CD4-positive, alpha-beta T cell treated with Interleukin-17A for 1 hour (primary cell): ENCODE results near the gene OR6X1.

Experiments
- DNase-seq: peaks from one replicate; pipeline ENCODE4 v3.0.0-alpha.2; 2020

OR6X1 gene

GRCh38 chr11:123754101-123754568, at the start of gene OR6X1:
TSS of gene OR6X1 (minus strand) at chr11:123754518. CDS start at chr11:123754518, 0 bp downstream.
- no peak for DNase-seq

GRCh38 chr11:123801765-123802164, 47.4 kb upstream of the OR6X1 start:
- DNase-seq, result no peak

DNA sequence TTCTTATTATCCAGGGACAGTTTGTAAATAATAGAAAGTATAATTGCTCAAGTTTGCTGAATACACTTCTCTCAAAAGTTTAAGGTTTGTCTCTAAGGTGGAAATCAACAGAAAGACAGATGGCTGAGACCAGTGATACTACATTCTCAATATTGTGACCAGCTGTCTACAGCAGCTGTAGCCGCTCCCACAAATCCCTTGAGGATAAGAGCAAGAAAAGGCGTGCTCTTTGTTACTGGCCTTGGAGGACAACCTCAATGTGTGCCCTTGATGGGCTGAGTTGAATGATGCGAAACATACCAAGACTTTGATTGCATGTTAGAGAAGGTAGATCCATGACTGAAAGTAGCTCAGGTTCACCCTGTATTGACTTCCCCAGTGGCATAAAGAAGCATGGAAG, 45.7 kb upstream of the OR6X1 start:
- no peak for DNase-seq

GRCh38 chr11:123799438-123799837, 45.1 kb upstream of the OR6X1 start:
- no peak for DNase-seq

- DNase-seq, result no peak
These were observed 44.4 kb upstream of the OR6X1 start for GRCh38 chr11:123798513-123799252.

DNA sequence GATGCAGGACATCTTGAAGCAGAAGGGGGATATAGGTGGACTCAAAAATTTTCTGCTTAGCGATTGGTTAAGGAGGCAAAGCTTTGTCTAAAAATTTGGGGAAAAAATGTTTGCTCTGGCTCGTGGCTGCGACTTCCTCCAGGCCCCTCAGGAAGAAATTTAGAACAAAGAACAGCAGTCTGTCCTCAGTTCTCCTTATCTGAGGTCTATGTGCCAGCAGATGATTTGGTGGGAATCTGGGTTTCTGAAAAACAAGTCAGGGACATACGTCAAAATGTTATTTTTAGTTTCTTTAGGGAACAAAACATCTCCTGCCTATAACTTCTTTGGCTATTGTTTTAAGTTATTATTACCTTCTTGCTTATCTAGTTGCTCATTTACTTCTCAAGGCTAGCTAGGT, 43.8 kb upstream of the OR6X1 start:
- DNase-seq, result no peak

GRCh38 chr11:123797541-123797940, 43.2 kb upstream of the OR6X1 start:
- DNase-seq, result no peak

GRCh38 chr11:123797114-123797513, 42.8 kb upstream of the OR6X1 start:
- DNase-seq, result no peak

GRCh38 chr11:123796226-123796625, 41.9 kb upstream of the OR6X1 start:
- no peak for DNase-seq

DNA sequence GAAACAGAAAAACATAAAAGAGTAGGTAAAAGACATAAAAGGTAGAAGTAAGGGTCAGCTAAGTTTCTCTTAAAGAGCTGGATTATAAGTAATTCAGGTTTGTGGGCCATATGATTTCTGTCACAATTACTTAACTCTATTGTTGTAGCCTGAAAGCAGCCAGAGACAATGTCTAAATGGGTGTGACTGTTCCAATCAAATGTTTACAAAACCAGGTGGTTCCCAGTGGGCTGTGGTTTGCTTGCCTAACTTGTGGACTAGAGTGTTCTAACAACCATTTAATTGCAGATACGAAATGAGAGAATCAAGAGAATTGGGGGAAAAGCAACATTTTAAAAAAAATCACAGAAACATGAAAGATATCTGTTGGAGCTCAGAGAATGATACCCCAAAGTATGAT, 29.2 kb upstream of the OR6X1 start:
- no peak for DNase-seq

DNA sequence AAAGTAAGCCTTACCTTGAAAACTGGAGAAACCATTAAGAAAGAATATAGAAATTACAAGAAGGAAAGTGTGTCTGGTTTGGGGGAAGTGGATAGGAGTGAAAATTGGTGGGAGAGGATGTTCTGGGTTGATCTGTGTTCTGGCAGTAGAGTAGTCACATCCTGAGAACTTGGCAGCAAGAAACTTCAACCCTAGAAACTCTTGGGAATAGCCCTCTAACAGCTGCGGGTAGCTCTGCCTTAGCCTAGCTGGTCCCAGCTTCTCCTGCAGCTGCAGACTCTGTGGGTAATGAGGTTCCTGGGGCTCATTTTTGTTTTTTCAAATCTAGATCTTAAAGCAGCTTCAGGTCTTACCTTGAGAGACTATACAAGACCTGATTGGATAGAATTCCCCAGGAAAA, 24.2 kb upstream of the OR6X1 start:
- DNase-seq, result no peak

- DNase-seq, result no peak
These were observed 21.6 kb upstream of the OR6X1 start for GRCh38 chr11:123775715-123776549.

- DNase-seq, result no peak
These were observed 21.0 kb upstream of the OR6X1 start for GRCh38 chr11:123775289-123775688.

DNA sequence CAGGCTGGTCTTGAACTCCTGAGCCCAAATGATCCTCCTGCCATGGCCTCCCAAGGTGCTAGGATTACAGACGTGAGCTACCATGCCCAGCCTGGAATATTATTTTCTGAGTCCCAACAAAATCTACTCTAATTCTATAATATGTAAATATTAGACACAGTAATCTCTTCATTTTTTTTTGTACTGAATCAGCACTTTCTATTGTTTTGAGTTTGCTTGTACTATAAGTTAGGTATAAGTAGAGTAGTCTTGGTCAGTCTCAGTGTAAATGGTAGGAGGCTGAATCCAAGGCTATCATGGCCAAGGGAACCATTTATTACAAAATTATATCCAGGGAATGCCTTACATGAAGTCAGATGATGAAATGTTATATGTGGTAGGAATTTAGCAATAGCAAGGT, 19.6 kb upstream of the OR6X1 start:
- no peak for DNase-seq

- no peak for DNase-seq
These were observed 18.7 kb upstream of the OR6X1 start for GRCh38 chr11:123773026-123773425.

- DNase-seq, result no peak
These were observed 17.3 kb upstream of the OR6X1 start for GRCh38 chr11:123771664-123772063.

- DNase-seq, result no peak
These were observed 16.4 kb upstream of the OR6X1 start for GRCh38 chr11:123770712-123771111.

GRCh38 chr11:123765601-123766000, 11.3 kb upstream of the OR6X1 start:
- no peak for DNase-seq

GRCh38 chr11:123762422-123762821, 8.1 kb upstream of the OR6X1 start:
- no peak for DNase-seq

DNA sequence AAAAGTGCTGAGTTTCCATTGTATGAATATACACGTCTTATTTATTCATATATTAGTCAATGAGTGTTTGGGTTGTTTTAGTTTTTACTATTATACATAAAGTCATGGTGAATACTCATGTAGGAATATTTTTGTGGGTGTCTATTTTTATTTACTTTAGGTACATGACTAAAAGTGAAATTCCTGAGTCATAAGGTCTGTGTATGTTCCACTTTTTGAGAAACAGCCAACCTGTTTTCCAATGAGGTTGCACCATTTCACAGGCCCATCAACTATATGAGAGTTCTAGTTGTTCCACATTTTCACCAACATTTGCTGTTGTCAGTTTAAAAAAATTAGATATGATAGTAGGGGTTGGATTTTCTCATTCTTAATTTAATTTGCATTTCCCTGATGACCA, 6.6 kb upstream of the OR6X1 start:
- no peak for DNase-seq

DNA sequence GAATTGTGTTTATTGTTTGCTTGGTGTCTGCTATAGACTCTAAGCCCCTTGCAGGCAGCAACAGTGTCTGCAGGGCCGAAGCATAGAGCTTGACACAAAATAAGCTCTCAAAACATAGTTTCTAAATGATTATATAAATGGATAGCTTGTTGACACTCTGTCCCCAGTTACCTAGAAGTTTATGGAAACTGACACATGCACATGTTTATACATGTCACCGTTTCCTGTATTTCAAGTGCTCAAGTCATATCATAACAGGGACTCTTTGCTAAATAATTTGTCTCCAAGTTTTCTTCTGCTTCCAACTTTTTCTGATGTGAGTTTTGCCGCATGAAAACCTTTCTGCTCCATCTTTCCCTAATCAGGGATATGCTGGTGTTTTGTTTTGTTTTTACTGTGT, 3.7 kb upstream of the OR6X1 start:
- DNase-seq, result no peak

GRCh38 chr11:123755813-123756212, 1.5 kb upstream of the OR6X1 start:
- DNase-seq, result no peak

- no peak for DNase-seq
These were observed 1.0 kb upstream of the OR6X1 start for GRCh38 chr11:123755344-123755743.

DNA sequence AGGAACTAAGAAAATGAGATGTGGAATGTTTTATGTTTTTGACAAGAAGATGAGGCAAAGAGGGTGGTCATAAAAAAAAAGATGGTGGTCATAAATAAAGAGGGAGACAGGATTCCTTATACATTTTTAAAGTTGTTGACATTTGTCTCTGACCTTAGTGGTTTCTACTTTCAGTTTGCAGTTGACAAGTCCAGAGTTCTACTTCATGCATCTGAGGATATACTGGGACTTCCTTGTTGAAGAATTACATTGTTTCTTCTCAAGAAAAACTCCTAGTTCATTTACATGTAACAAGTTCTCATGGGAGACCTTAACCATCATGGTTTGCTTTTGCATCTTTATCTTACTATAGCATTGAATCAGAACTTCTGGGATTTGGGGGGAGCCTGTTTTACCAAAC, 1.2 kb downstream of the OR6X1 start:
- no peak for DNase-seq
